Colonic mucosa (tissue), 4 donors: ENCODE data around the gene RGS1. TPM values are rescaled to one million over a fixed set of nuclear protein-coding genes. Genes with fewer than 3 reads are reported as not detected.

Experiments
- DNase-seq: peaks from one replicate; pipeline ENCODE4 v3.0.0-alpha.2; 2020
- H3K27ac ChIP-seq: fragments of 200-600 bp; one replicate; pipeline ENCODE4 v1.8.0; 2021
- H3K27me3 ChIP-seq: fragments of 200-600 bp; one replicate; pipeline ENCODE4 v1.8.0; 2021
- H3K36me3 ChIP-seq: fragments of 200-600 bp; one replicate; pipeline ENCODE4 v1.8.0; 2021
- H3K4me1 ChIP-seq: fragments of 200-600 bp; one replicate; pipeline ENCODE4 v1.8.0; 2021; ENCODE audit warnings: mild to moderate bottlenecking
- H3K4me3 ChIP-seq: fragments of 200-600 bp; one replicate; pipeline ENCODE4 v1.8.0; 2021
- H3K9ac ChIP-seq, 2 donors: one replicate each; pipeline ENCODE4 v1.7.0; 2013; ENCODE audit warnings: control low read depth in 2 of 2, low read depth in 2 of 2, low read length in 2 of 2
- H3K9me3 ChIP-seq: fragments of 200-600 bp; one replicate; pipeline ENCODE4 v1.8.0; 2021
- intact Hi-C: fragments of 100-400 bp; cut with DNase I; formaldehyde crosslinking; loops from one replicate; pipeline ENCODE4 v1.14.1; 2022
- total RNA-seq, 2 donors: library from RNA; stranded (reverse); fragmentation: NEBNext Ultra II Directional in 1 of 2; extraction: Animal tissue kit (Norgen Biotek cat#: 25700) in 1 of 2; gene quantifications; one replicate each; pipeline ENCODE4 v1.2.1, GENCODE V29; 2021
- TF ChIP-seq, protein P1 (sequence below): fragments of 200-600 bp; IDR thresholded peaks from one replicate; pipeline ENCODE4 v1.8.0; 2022; ENCODE audit warnings: antibody characterized with exemption, mild to moderate bottlenecking
- donor health status: healthy.
- donor health status: DM: no; HTN: no; CAD: no.
- donor health status: DM: no; HTN: no; CAD: no.

RGS1 gene
- total RNA-seq, 2 donors from 2014 or later: 8.0 to 21.3 TPM

DNA sequence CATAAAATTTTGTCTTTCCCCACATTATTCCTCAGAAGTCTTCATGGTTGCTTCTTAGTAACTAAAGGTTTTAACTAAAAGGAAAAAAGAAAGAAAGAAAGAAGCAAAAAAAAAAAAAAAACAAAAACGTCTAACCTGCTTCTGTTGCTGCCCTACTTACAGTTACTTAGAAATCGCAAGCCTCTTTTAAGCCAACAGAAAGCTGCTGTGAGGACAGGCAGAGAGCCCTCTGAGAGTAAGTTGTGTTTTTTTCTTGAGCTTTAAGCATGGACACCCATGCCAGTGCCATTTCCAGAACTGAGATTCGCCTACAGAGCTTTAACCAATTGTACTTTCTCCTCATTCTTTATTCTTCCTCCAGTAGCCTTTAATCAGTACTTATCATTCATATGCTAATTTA lies 25.6 kb upstream of the RGS1 start:
- intact Hi-C loops: no loop called here
- Histone ChIP-seq H3K27me3 (no peaks in the 10 kb centered on the region), H3K4me3 (no peak overlapping the region), H3K4me1 (no peaks in the 10 kb centered on the region), H3K9ac (no peak overlapping the region), H3K9me3 (no peaks in the 10 kb centered on the region), H3K36me3 (no peaks in the 10 kb centered on the region), H3K27ac (no peak overlapping the region)
- TF ChIP-seq, protein P1, sequence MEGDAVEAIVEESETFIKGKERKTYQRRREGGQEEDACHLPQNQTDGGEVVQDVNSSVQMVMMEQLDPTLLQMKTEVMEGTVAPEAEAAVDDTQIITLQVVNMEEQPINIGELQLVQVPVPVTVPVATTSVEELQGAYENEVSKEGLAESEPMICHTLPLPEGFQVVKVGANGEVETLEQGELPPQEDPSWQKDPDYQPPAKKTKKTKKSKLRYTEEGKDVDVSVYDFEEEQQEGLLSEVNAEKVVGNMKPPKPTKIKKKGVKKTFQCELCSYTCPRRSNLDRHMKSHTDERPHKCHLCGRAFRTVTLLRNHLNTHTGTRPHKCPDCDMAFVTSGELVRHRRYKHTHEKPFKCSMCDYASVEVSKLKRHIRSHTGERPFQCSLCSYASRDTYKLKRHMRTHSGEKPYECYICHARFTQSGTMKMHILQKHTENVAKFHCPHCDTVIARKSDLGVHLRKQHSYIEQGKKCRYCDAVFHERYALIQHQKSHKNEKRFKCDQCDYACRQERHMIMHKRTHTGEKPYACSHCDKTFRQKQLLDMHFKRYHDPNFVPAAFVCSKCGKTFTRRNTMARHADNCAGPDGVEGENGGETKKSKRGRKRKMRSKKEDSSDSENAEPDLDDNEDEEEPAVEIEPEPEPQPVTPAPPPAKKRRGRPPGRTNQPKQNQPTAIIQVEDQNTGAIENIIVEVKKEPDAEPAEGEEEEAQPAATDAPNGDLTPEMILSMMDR: no peak
- no peak for DNase-seq

DNA sequence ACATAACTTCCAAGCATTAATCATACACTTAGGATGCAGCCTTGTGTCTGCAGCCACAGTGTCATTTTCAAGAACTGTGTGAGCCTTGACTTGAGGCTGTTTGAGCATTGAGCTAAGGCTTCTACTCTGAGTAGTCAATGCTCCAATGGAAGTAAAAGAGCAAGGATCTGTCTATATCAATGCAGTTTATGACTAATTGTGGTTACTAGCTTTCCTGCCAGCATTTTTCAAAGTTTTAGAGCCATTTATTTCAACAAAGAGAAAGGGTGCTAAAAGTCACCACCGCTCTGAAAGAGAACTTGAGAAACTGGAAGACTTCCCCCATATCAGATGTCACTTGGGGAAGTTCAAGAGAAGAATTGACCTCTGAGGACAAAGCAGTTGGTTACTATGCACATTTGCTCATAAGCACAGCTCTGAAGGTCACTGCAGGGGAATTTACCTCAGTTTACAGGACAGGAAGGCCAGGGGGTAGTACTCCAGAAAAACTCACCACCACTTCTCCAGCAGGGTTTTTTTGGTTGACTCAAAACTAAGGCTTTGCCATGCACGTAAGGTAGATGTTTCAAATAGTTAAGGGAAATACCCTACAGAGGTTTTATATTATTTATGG lies 24.5 kb upstream of the RGS1 start:
- Histone ChIP-seq H3K4me1 (no peaks in the 10 kb centered on the region), H3K27me3 (no peaks in the 10 kb centered on the region), H3K36me3 (no peaks in the 10 kb centered on the region), H3K9ac (no peak overlapping the region), H3K4me3 (no peak overlapping the region), H3K9me3 (no peaks in the 10 kb centered on the region), H3K27ac (no peak overlapping the region)
- intact Hi-C loops: no loop called here
- TF ChIP-seq, protein P1: no peak
- no peak for DNase-seq

DNA sequence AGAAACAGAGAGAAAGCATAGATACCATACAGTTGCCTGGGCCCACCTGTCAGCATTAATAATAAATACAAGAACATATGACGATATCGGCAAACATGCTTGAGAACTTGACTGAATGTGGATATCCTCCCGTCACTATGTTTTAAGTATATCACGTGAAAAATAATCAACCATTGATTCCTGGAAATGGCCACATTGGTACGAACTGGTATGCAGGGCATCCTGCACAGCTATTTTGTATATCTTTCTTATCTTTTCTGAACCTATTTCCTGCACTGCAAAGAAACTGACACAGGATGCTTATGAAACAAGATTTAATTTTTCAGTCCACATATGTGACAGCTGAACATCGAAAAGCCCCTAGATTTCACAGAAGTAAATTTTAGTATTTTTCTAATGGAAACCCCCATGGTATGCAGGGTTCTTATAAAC lies 22.8 kb upstream of the RGS1 start:
- Histone ChIP-seq H3K4me3 (no peak overlapping the region), H3K27me3 (no peaks in the 10 kb centered on the region), H3K4me1 (no peaks in the 10 kb centered on the region), H3K36me3 (no peaks in the 10 kb centered on the region), H3K9ac (no peak overlapping the region), H3K27ac (no peak overlapping the region), H3K9me3 (no peaks in the 10 kb centered on the region)
- TF ChIP-seq, protein P1: no peak
- no peak for DNase-seq
- intact Hi-C loops: no loop called here

DNA sequence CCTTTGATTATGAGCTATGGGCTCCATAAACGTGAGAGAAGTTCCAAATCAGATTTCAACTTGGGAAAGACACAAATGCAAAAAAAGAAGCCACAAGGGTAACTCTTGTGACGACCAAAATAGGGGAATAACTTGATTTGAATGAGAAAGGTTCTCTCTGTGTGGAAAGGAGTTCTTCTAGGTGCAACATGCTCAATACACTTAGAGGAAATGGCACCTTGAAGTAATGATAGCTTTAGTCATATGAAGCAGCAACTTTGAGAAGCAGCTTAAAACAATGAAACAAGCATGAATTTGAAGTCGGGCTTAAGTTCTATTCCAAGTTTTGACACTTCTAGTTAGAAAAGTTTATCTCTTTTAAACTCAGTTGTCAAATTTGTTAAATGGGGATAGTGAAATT lies 21.8 kb upstream of the RGS1 start:
- no peaks in the 10 kb centered on the region for H3K27me3 ChIP-seq
- intact Hi-C loops: no loop called here
- no peaks in the 10 kb centered on the region for H3K9me3 ChIP-seq
- no peak for DNase-seq
- no peak overlapping the region for H3K9ac ChIP-seq
- no peak overlapping the region for H3K27ac ChIP-seq
- no peaks in the 10 kb centered on the region for H3K4me1 ChIP-seq
- TF ChIP-seq, protein P1: no peak
- no peaks in the 10 kb centered on the region for H3K36me3 ChIP-seq
- no peak overlapping the region for H3K4me3 ChIP-seq

DNA sequence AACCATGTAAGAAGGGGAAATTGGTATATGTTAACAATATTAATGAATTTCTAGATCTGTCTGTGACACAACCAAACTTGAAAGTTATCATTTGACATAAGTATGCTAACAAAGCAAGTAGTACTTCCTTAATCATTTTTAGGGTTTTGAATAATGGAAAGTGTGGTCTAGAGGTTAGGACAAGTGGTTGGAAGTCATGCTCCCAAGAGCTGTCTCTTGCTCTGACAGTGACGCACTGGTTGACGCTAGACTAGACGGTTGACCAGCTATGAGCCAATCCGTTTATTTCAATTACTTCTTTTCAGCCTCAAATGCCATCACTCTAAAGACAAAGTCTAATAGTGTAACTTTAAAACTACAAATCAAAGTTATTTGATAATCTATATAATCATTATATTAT lies 20.7 kb upstream of the RGS1 start:
- H3K4me3 ChIP-seq: no peak overlapping the region
- H3K27ac ChIP-seq: no peak overlapping the region
- H3K36me3 ChIP-seq: no peaks in the 10 kb centered on the region
- no peaks in the 10 kb centered on the region for H3K4me1 ChIP-seq
- TF ChIP-seq, protein P1: no peak
- no peaks in the 10 kb centered on the region for H3K9me3 ChIP-seq
- DNase-seq: no peak
- H3K27me3 ChIP-seq: no peaks in the 10 kb centered on the region
- intact Hi-C loops: no loop called here
- H3K9ac ChIP-seq: no peak overlapping the region
